GM12878 (cell line): ENCODE results near the gene INHBB. TPM values are rescaled to one million over a fixed set of nuclear protein-coding genes. Genes with fewer than 3 reads are reported as not detected.

Experiments used
- ATAC-seq: fragments of 200-7000 bp; cut with Tn5 transposase; 3 replicates; pipeline ENCODE4 v1.9.1; 2020; ENCODE audit warnings: mild to moderate bottlenecking, moderate library complexity
- BruUV-seq: library from RNA; stranded (reverse); fragments of 400-500 nt; replicated peaks from 2 replicates; lab custom pipeline; 2021; lab: Mats Ljungman, UMichigan
- CTCF ChIA-PET: fragments of 300-600 bp; sonication (Branson Sonifier 250); formaldehyde crosslinking; extraction: SDS; loops from one replicate; lab custom pipeline; 2021; ENCODE audit warnings: inconsistent platforms; lab: Yijun Ruan, JAX
- POLR2A ChIA-PET: fragments of 350-600 bp; formaldehyde crosslinking; extraction: SDS; loops from one replicate; lab custom pipeline; 2021; ENCODE audit warnings: inconsistent platforms; lab: Charles Lee
- RAD21 ChIA-PET: fragments of 300-600 bp; sonication (Branson Sonifier 250); formaldehyde crosslinking; loops from one replicate; lab custom pipeline; 2023; ENCODE audit warnings: antibody characterized with exemption; ENCODE audit not compliant: unreplicated experiment; lab: Charles Lee
- SMC1A ChIA-PET: fragments of 300-600 bp; sonication (Branson Sonifier 250); formaldehyde crosslinking; loops from one replicate; lab custom pipeline; 2023; ENCODE audit not compliant: unreplicated experiment, uncharacterized antibody; lab: Charles Lee
- DNase-seq: peaks from one replicate; pipeline ENCODE4 v3.0.0-alpha.2; 2011; ENCODE audit warnings: low read depth, low spot score
- FAIRE-seq: peaks from 3 replicates; lab custom pipeline; 2011; peaks lifted over from hg19 to GRCh38; lab: Jason Lieb, UNC
- H2AFZ ChIP-seq: 2 replicates; pipeline ENCODE4 v1.6.0; 2011; ENCODE audit warnings: low read depth, low read length, control low read depth; ENCODE audit not compliant: control insufficient read depth
- H3K27ac ChIP-seq: 2 replicates; pipeline ENCODE4 v1.5.1; 2011; ENCODE audit warnings: control low read depth; ENCODE audit not compliant: control insufficient read depth, insufficient read depth
- H3K27me3 ChIP-seq, 2 experiments: replicated peaks in 1 of 2; 2 replicates each; pipeline versions ENCODE4 v1.6.0 to v1.6.1; 2011; ENCODE audit warnings: low read length in 1 of 2; ENCODE audit not compliant: control insufficient read depth in 2 of 2, insufficient read depth in 2 of 2
- H3K36me3 ChIP-seq, 2 experiments: 2 replicates each; pipeline ENCODE4 v1.5.1; 2011; ENCODE audit warnings: low read length in 1 of 2; ENCODE audit not compliant: control insufficient read depth in 2 of 2, insufficient read depth in 2 of 2
- H3K4me1 ChIP-seq: 2 replicates; pipeline ENCODE4 v1.6.1; 2011; ENCODE audit warnings: mild to moderate bottlenecking, low read length, moderate library complexity, mixed read lengths; ENCODE audit not compliant: control insufficient read depth, insufficient read depth
- H3K4me2 ChIP-seq: 2 replicates; pipeline ENCODE4 v1.6.0; 2011; ENCODE audit warnings: control low read depth; ENCODE audit not compliant: control insufficient read depth, insufficient read depth
- H3K4me3 ChIP-seq: fragments of 200-600 bp; sonication (generic); 2 replicates; pipeline ENCODE4 v1.5.1; 2016
- H3K79me2 ChIP-seq: 2 replicates; pipeline ENCODE4 v1.6.0; 2011; ENCODE audit warnings: low read length; ENCODE audit not compliant: control insufficient read depth, insufficient read depth
- H3K9ac ChIP-seq: 2 replicates; pipeline ENCODE4 v1.8.0; 2011; ENCODE audit warnings: low read length, control low read depth, mixed read lengths; ENCODE audit not compliant: control insufficient read depth, insufficient read depth
- H3K9me3 ChIP-seq: replicated peaks from 3 replicates; pipeline ENCODE4 v1.5.1; 2011; ENCODE audit warnings: mild to moderate bottlenecking, low read length; ENCODE audit not compliant: control insufficient read depth, insufficient read depth
- H4K20me1 ChIP-seq: 2 replicates; pipeline ENCODE4 v1.6.0; 2011; ENCODE audit not compliant: control insufficient read depth, insufficient read depth
- BMI1 ChIP-seq: fragments of 450-650 bp; IDR thresholded peaks from 2 replicates; pipeline ENCODE4 v1.6.1; 2016; ENCODE audit warnings: mild to moderate bottlenecking, moderate library complexity, borderline replicate concordance
- CEBPZ ChIP-seq: fragments of 150-350 bp; IDR thresholded peaks from 2 replicates; pipeline ENCODE4 v1.6.1; 2016; ENCODE audit warnings: low read depth, low read length
- ESRRA ChIP-seq: IDR thresholded peaks from 2 replicates; pipeline ENCODE4 v1.6.1; 2012; ENCODE audit warnings: mild to moderate bottlenecking, low read length, improper control_type of control experiment
- ETV6 ChIP-seq, 2 experiments: fragments of 450-650 bp in 1 of 2; IDR thresholded peaks in 1 of 2; conservative IDR thresholded peaks in 1 of 2; 2 replicates each; pipeline ENCODE4 v1.6.1; 2014; ENCODE audit warnings: antibody characterized with exemption in 1 of 2, borderline replicate concordance in 1 of 2, low read depth in 1 of 2, mild to moderate bottlenecking in 1 of 2, moderate library complexity in 1 of 2
- RBBP5 ChIP-seq: fragments of 200-600 bp; sonication (generic); conservative IDR thresholded peaks from 2 replicates; pipeline ENCODE4 v1.6.1; 2016
- SP1 ChIP-seq: IDR thresholded peaks from one replicate; pipeline ENCODE4 v1.6.1; 2011; ENCODE audit warnings: low read depth, low read length
- SPI1 ChIP-seq: IDR thresholded peaks from 2 replicates; pipeline ENCODE4 v1.6.1; 2011; ENCODE audit warnings: low read depth, mild to moderate bottlenecking, low read length, moderate library complexity, borderline replicate concordance; ENCODE audit not compliant: insufficient read depth
- SRF ChIP-seq, 2 experiments: IDR thresholded peaks; 2 replicates each; pipeline ENCODE4 v1.6.1; 2011; ENCODE audit warnings: low read depth in 2 of 2, low read length in 2 of 2, mild to moderate bottlenecking in 1 of 2, moderate library complexity in 1 of 2
- STAT3 ChIP-seq: IDR thresholded peaks from 2 replicates; pipeline ENCODE4 v1.6.1; 2011; ENCODE audit warnings: low read depth, low read length, improper control_type of control experiment
- TCF12 ChIP-seq: IDR thresholded peaks from 2 replicates; pipeline ENCODE4 v1.6.1; 2011; ENCODE audit warnings: low read depth, mild to moderate bottlenecking, low read length
- ZBTB33 ChIP-seq: fragments of 450-650 bp; IDR thresholded peaks from 2 replicates; pipeline ENCODE4 v1.6.1; 2017; ENCODE audit warnings: mild to moderate bottlenecking
- ZNF592 ChIP-seq: fragments of 450-650 bp; IDR thresholded peaks from 2 replicates; pipeline ENCODE4 v1.6.1; 2017; ENCODE audit warnings: mild to moderate bottlenecking, moderate library complexity
- WGBS: methylation state at CpG from one replicate; pipeline ENCODE4 v1.1.6; 2016; ENCODE audit warnings: low lambda C conversion rate; ENCODE audit not compliant: insufficient replicate concordance, insufficient coverage; ENCODE audit errors: missing lambda C conversion rate; 5-methylcytosine and 5-hydroxymethylcytosine counted together
- in situ Hi-C: fragments of 300-500 bp; cut with MboI; formaldehyde crosslinking; loops from 9 replicates; pipeline ENCODE4 v1.14.3; 2018; ENCODE audit warnings: mixed read lengths
- intact Hi-C: fragments of 100-400 bp; cut with micrococcal nuclease; formaldehyde crosslinking; loops from one replicate; pipeline ENCODE4 v1.14.2; 2022; ENCODE audit not compliant: unreplicated experiment
- polyA plus RNA-seq, 11 experiments: library from polyadenylated mRNA; depleted of rRNA in 4 of 11; unstranded in 6 of 11; stranded (reverse) in 5 of 11; fragments of >200 nt; fragmentation: Nextera tagmentation in 4 of 11; fragmentation: Illumina TruSeq in 1 of 11; extraction: Ambion mirVana in 4 of 11; extraction: Trizol in 1 of 11; gene quantifications; 1 replicate in 1 of 11; 2 replicates in 10 of 11; pipeline versions ENCODE4 v1.2.1 to v1.2.3, GENCODE V29; 2011 to 2016; ENCODE audit warnings: inconsistent platforms in 2 of 11, missing spikeins in 2 of 11, low read depth in 1 of 11
- total RNA-seq, 4 experiments: library from RNA; depleted of rRNA in 3 of 4; stranded (reverse); fragments of >200 nt in 3 of 4; fragmentation: Illumina TruSeq in 1 of 4; extraction: Trizol in 1 of 4; gene quantifications; 2 replicates each; pipeline versions ENCODE4 v1.2.1 to v1.2.3, GENCODE V29; 2013 to 2021

The INHBB gene
- total and polyA plus RNA-seq, 10 of the 15 experiments (the other 5 are each of a cell fraction or from before 2014, with no cell fraction given), result 0.05 TPM; not detected in 9

- TF ChIP-seq CEBPZ, result no peak
These were observed 3.0 kb downstream of the INHBB start (continued) for GRCh38 chr2:120348737-120349439.

GRCh38 chr2:120349440-120349921 lies 3.5 kb downstream of the INHBB start:
- Histone ChIP-seq H3K9me3 (no peaks in the 10 kb centered on the region), H3K4me3 (no peak overlapping the region), H2AFZ (no peak overlapping the region), H3K79me2 (no peaks in the 10 kb centered on the region), H3K4me1 (no peaks in the 10 kb centered on the region), H3K27ac (no peak overlapping the region), H3K36me3 (no peaks in the 10 kb centered on the region; a peak in 1 of 4 replicates), H3K9ac (no peak overlapping the region), H3K4me2 (no peak overlapping the region), H3K27me3 (peaks cover 6 to 11% of the 10 kb centered on the region in 2 experiments), H4K20me1 (no peaks in the 10 kb centered on the region)
- no peak for DNase-seq
- RAD21 ChIA-PET, result no interaction called here
- SMC1A ChIA-PET, result no interaction called here
- 81% methylated on average over 31 of the region's 31 CpGs for WGBS
- no peak for ATAC-seq
- POLR2A ChIA-PET, result no interaction called here
- no peak for FAIRE-seq
- CTCF ChIA-PET, result no interaction called here
- no TSS peak for BruUV-seq
- in situ Hi-C loops (no loop called here), intact Hi-C loops (loop anchor here (10.0 kb wide), 1 partner anchor 205 kb away; no protein-coding TSS in a partner anchor)
- TF ChIP-seq ESRRA (no peak), ETV6 (conservative IDR thresholded peaks at IDR 0.05 in 1 of 2, IDR thresholded peaks at IDR 0.05 in 1 of 2; ENCODE audit: borderline replicate concordance in 1 of 2, low read depth in 1 of 2) (no peak), TCF12 (no peak), ZNF592 (no peak), SRF (IDR thresholded peaks at IDR 0.05; ENCODE audit: low read depth in 2 of 2, low read length in 2 of 2) (no peak), SP1 (no peak), ZBTB33 (no peak), SPI1 (no peak), RBBP5 (no peak), BMI1 (no peak), STAT3 (no peak)
